ENCODE data around the gene PRKCA.

The PRKCA gene

GRCh38 chr17:66625311-66625767 lies 322.9 kb downstream of the PRKCA start:
- DNase-seq (ENCODE audit: low read depth in 2 of 2) = no peak

- no peak for DNase-seq (ENCODE audit: low read depth in 2 of 2)
Observed at GRCh38 chr17:66627985-66628384, 325.6 kb downstream of the PRKCA start.

GRCh38 chr17:66629762-66630161 lies 327.3 kb downstream of the PRKCA start:
- DNase-seq (ENCODE audit: low read depth in 2 of 2) = no peak

- no peak for DNase-seq (ENCODE audit: low read depth in 2 of 2)
Observed at GRCh38 chr17:66630379-66630778, 328.0 kb downstream of the PRKCA start.

- no peak for DNase-seq (ENCODE audit: low read depth in 2 of 2)
Observed at GRCh38 chr17:66630828-66631472, 328.5 kb downstream of the PRKCA start.

GRCh38 chr17:66632731-66633130 lies 330.3 kb downstream of the PRKCA start:
- DNase-seq (ENCODE audit: low read depth in 2 of 2) = no peak

GRCh38 chr17:66633317-66633965 lies 331.0 kb downstream of the PRKCA start:
- DNase-seq (ENCODE audit: low read depth in 2 of 2) = peak; percentile 42 to 51

GRCh38 chr17:66634193-66634592 lies 331.8 kb downstream of the PRKCA start:
- DNase-seq (ENCODE audit: low read depth in 2 of 2) = no peak

GRCh38 chr17:66635386-66636045 lies 333.1 kb downstream of the PRKCA start:
- DNase-seq (ENCODE audit: low read depth in 2 of 2) = no peak

GRCh38 chr17:66636111-66636510 lies 333.7 kb downstream of the PRKCA start:
- no peak for DNase-seq (ENCODE audit: low read depth in 2 of 2)

- no peak for DNase-seq (ENCODE audit: low read depth in 2 of 2)
Observed at GRCh38 chr17:66637491-66637890, 335.1 kb downstream of the PRKCA start.

GRCh38 chr17:66638707-66639479 lies 336.5 kb downstream of the PRKCA start:
- DNase-seq (ENCODE audit: low read depth in 2 of 2) = no peak

GRCh38 chr17:66643815-66644710 lies 341.6 kb downstream of the PRKCA start:
- DNase-seq (ENCODE audit: low read depth in 2 of 2) = no peak

- DNase-seq (ENCODE audit: low read depth in 2 of 2) = no peak
Observed at GRCh38 chr17:66645259-66645658, 342.8 kb downstream of the PRKCA start.

GRCh38 chr17:66647391-66647983 lies 345.1 kb downstream of the PRKCA start:
- no peak for DNase-seq (ENCODE audit: low read depth in 2 of 2)

GRCh38 chr17:66649818-66650543 lies 347.6 kb downstream of the PRKCA start:
- no peak for DNase-seq (ENCODE audit: low read depth in 2 of 2)

GRCh38 chr17:66650544-66650877 lies 348.1 kb downstream of the PRKCA start:
- no peak for DNase-seq (ENCODE audit: low read depth in 2 of 2)

GRCh38 chr17:66652840-66653507 lies 350.6 kb downstream of the PRKCA start:
- no peak for DNase-seq (ENCODE audit: low read depth in 2 of 2)

- DNase-seq (ENCODE audit: low read depth in 2 of 2) = no peak
Observed at GRCh38 chr17:66654106-66654740, 351.8 kb downstream of the PRKCA start.
